HG03139 (cell line): ENCODE data around the gene GNG7.
"Not testable (repeated sequence)": the region's sequence is repeated elsewhere in the genome, so short reads cannot be mapped to it uniquely, and the experiment has no call there.

Source experiments
- ATAC-seq: cut with Tn5 transposase; IDR thresholded peaks from one replicate; pipeline ENCODE4 v1.9.1; 2021; ENCODE audit not compliant: unreplicated experiment

Gene GNG7

GRCh38 chr19:2625434-2625833 lies 77.1 kb downstream of the GNG7 start:
- no peak for ATAC-seq

GRCh38 chr19:2624537-2625091 lies 77.9 kb downstream of the GNG7 start:
- ATAC-seq, result no peak

- no peak for ATAC-seq
Measured at GRCh38 chr19:2623798-2624197, 78.7 kb downstream of the GNG7 start.

GRCh38 chr19:2622371-2622961 lies 80.0 kb downstream of the GNG7 start:
- ATAC-seq, result not testable (repeated sequence)

- ATAC-seq, result no peak
Measured at GRCh38 chr19:2619076-2619475, 83.4 kb downstream of the GNG7 start.

GRCh38 chr19:2618611-2619010 lies 83.9 kb downstream of the GNG7 start:
- ATAC-seq, result no peak

GRCh38 chr19:2617393-2618165 lies 84.9 kb downstream of the GNG7 start:
- ATAC-seq, result no peak

- no peak for ATAC-seq
Measured at GRCh38 chr19:2616741-2617392, 85.6 kb downstream of the GNG7 start.

- no peak for ATAC-seq
Measured at GRCh38 chr19:2615782-2616181, 86.7 kb downstream of the GNG7 start.

- ATAC-seq, result no peak
Measured at GRCh38 chr19:2613507-2614295, 88.8 kb downstream of the GNG7 start.

GRCh38 chr19:2612619-2613249 lies 89.8 kb downstream of the GNG7 start:
- ATAC-seq, result no peak

- no peak for ATAC-seq
Measured at GRCh38 chr19:2611483-2612464, 90.7 kb downstream of the GNG7 start.

GRCh38 chr19:2610637-2611482 lies 91.6 kb downstream of the GNG7 start:
- no peak for ATAC-seq

- no peak for ATAC-seq
Measured at GRCh38 chr19:2609389-2610116, 92.9 kb downstream of the GNG7 start.

- not testable (repeated sequence) for ATAC-seq
Measured at GRCh38 chr19:2609034-2609388, 93.5 kb downstream of the GNG7 start.

- ATAC-seq, result no peak
Measured at GRCh38 chr19:2608602-2608922, 93.9 kb downstream of the GNG7 start.

GRCh38 chr19:2607712-2608601 lies 94.5 kb downstream of the GNG7 start:
- peak; percentile 40 for ATAC-seq
